Caco-2 (cell line): ENCODE data around the gene PCYOX1L. TPM values are rescaled to one million over a fixed set of nuclear protein-coding genes. Genes with fewer than 3 reads are reported as not detected.
"Not testable (repeated sequence)": the region's sequence is repeated elsewhere in the genome, so short reads cannot be mapped to it uniquely, and the experiment has no call there.

Experiments used
- BruUV-seq: library from RNA; stranded (reverse); fragments of 400-500 nt; replicated peaks from 2 replicates; lab custom pipeline; 2021; lab: Mats Ljungman, UMichigan
- CTCF ChIA-PET: fragments of 300-600 bp; sonication (Branson Sonifier 250); formaldehyde crosslinking; loops from one replicate; lab custom pipeline; 2022; ENCODE audit warnings: antibody characterized with exemption; lab: Charles Lee
- POLR2A ChIA-PET: fragments of 300-600 bp; sonication (Branson Sonifier 250); formaldehyde crosslinking; loops from one replicate; lab custom pipeline; 2022; ENCODE audit warnings: antibody characterized with exemption; lab: Charles Lee
- DNase-seq, 2 experiments: peaks; one replicate each; pipeline versions ENCODE4 v3.0.0 to v3.0.0-alpha.2; 2020 to 2022
- H3K27me3 ChIP-seq: replicated peaks from 2 replicates; pipeline ENCODE4 v1.6.0; 2011; ENCODE audit warnings: low read length; ENCODE audit not compliant: control insufficient read depth, insufficient read depth
- H3K36me3 ChIP-seq: 2 replicates; pipeline ENCODE4 v1.5.1; 2011; ENCODE audit warnings: low read length; ENCODE audit not compliant: control insufficient read depth, insufficient read depth
- H3K4me1 ChIP-seq: fragments of 250-450 bp; sonication (Bioruptor Pico); 2 replicates; pipeline ENCODE4 v1.5.1; 2020; ENCODE audit warnings: mild to moderate bottlenecking
- H3K4me3 ChIP-seq: 2 replicates; pipeline ENCODE4 v1.5.1; 2011; ENCODE audit warnings: low read depth, mild to moderate bottlenecking, control low read depth, low read length
- H3K9me3 ChIP-seq: fragments of 250-450 bp; sonication (Bioruptor Pico); 2 replicates; pipeline ENCODE4 v1.5.1; 2020; ENCODE audit warnings: mild to moderate bottlenecking, moderate library complexity
- H3K27ac Mint-ChIP-seq: one replicate; pipeline ENCODE4 v1.8.0; 2022; ENCODE audit warnings: mixed read lengths; ENCODE audit not compliant: unreplicated experiment
- H3K27me3 Mint-ChIP-seq: one replicate; pipeline ENCODE4 v1.8.0; 2022; ENCODE audit warnings: mixed read lengths; ENCODE audit not compliant: insufficient read depth, unreplicated experiment
- H3K36me3 Mint-ChIP-seq: one replicate; pipeline ENCODE4 v1.8.0; 2022; ENCODE audit warnings: mild to moderate bottlenecking, mixed read lengths; ENCODE audit not compliant: insufficient read depth, unreplicated experiment
- H3K4me1 Mint-ChIP-seq: one replicate; pipeline ENCODE4 v1.8.0; 2022; ENCODE audit warnings: low read depth, mixed read lengths; ENCODE audit not compliant: unreplicated experiment
- H3K4me3 Mint-ChIP-seq: one replicate; pipeline ENCODE4 v1.8.0; 2022; ENCODE audit warnings: mild to moderate bottlenecking, moderate library complexity, mixed read lengths; ENCODE audit not compliant: unreplicated experiment
- H3K9me3 Mint-ChIP-seq: one replicate; pipeline ENCODE4 v1.8.0; 2022; ENCODE audit warnings: mixed read lengths; ENCODE audit not compliant: unreplicated experiment
- intact Hi-C: fragments of 100-400 bp; cut with micrococcal nuclease; formaldehyde crosslinking; loops from one replicate; pipeline ENCODE4 v1.10.0; 2022; ENCODE audit not compliant: unreplicated experiment
- total RNA-seq: library from RNA; stranded (reverse); gene quantifications from 2 replicates; pipeline ENCODE4 v1.2.3, GENCODE V29; 2022
- TF ChIP-seq, protein P1 (sequence below), 2 experiments: fragments of 200-600 bp in 1 of 2; IDR thresholded peaks; 1 replicate in 1 of 2; 2 replicates in 1 of 2; pipeline versions ENCODE4 v1.5.1 to v1.8.0; 2011 to 2022; ENCODE audit warnings: antibody characterized with exemption in 1 of 2, control low read depth in 1 of 2, inconsistent platforms in 1 of 2, low read depth in 1 of 2, low read length in 1 of 2, mild to moderate bottlenecking in 1 of 2, moderate library complexity in 1 of 2; ENCODE audit not compliant: insufficient read depth in 1 of 2, severe bottlenecking in 1 of 2, unreplicated experiment in 1 of 2

The PCYOX1L gene
- total RNA-seq, 1 experiment from 2014 or later = 10.4 TPM

- H3K4me3 Mint-ChIP-seq = no peak overlapping the region
- H3K27me3 ChIP-seq = no peaks in the 10 kb centered on the region
- H3K27me3 Mint-ChIP-seq = no peaks in the 10 kb centered on the region
- TF ChIP-seq, protein P1, sequence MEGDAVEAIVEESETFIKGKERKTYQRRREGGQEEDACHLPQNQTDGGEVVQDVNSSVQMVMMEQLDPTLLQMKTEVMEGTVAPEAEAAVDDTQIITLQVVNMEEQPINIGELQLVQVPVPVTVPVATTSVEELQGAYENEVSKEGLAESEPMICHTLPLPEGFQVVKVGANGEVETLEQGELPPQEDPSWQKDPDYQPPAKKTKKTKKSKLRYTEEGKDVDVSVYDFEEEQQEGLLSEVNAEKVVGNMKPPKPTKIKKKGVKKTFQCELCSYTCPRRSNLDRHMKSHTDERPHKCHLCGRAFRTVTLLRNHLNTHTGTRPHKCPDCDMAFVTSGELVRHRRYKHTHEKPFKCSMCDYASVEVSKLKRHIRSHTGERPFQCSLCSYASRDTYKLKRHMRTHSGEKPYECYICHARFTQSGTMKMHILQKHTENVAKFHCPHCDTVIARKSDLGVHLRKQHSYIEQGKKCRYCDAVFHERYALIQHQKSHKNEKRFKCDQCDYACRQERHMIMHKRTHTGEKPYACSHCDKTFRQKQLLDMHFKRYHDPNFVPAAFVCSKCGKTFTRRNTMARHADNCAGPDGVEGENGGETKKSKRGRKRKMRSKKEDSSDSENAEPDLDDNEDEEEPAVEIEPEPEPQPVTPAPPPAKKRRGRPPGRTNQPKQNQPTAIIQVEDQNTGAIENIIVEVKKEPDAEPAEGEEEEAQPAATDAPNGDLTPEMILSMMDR (IDR thresholded peaks at IDR 0.05; ENCODE audit: insufficient read depth in 1 of 2, low read depth in 1 of 2, low read length in 1 of 2, severe bottlenecking in 1 of 2, unreplicated experiment in 1 of 2) = no peak
- no peaks in the 10 kb centered on the region for H3K9me3 ChIP-seq
- H3K36me3 Mint-ChIP-seq = no peaks in the 10 kb centered on the region
- H3K9me3 Mint-ChIP-seq = no peaks in the 10 kb centered on the region
- ChIA-PET POLR2A (interaction anchor here (1.0 kb wide), 1 partner anchor 43 kb away, joined by 3 read pairs; the partner anchor contains the start of gene GRPEL2), CTCF (no interaction called here)
- no peaks in the 10 kb centered on the region for H3K4me1 Mint-ChIP-seq
- H3K27ac Mint-ChIP-seq = no peak overlapping the region
- no peak overlapping the region for H3K4me3 ChIP-seq
- no peaks in the 10 kb centered on the region for H3K4me1 ChIP-seq
- intact Hi-C loops = no loop called here
- BruUV-seq = no TSS peak
- H3K36me3 ChIP-seq = no peaks in the 10 kb centered on the region
- DNase-seq = no peak
Observed at GRCh38 chr5:149388498-149389190, 30.8 kb downstream of the PCYOX1L start.

DNA sequence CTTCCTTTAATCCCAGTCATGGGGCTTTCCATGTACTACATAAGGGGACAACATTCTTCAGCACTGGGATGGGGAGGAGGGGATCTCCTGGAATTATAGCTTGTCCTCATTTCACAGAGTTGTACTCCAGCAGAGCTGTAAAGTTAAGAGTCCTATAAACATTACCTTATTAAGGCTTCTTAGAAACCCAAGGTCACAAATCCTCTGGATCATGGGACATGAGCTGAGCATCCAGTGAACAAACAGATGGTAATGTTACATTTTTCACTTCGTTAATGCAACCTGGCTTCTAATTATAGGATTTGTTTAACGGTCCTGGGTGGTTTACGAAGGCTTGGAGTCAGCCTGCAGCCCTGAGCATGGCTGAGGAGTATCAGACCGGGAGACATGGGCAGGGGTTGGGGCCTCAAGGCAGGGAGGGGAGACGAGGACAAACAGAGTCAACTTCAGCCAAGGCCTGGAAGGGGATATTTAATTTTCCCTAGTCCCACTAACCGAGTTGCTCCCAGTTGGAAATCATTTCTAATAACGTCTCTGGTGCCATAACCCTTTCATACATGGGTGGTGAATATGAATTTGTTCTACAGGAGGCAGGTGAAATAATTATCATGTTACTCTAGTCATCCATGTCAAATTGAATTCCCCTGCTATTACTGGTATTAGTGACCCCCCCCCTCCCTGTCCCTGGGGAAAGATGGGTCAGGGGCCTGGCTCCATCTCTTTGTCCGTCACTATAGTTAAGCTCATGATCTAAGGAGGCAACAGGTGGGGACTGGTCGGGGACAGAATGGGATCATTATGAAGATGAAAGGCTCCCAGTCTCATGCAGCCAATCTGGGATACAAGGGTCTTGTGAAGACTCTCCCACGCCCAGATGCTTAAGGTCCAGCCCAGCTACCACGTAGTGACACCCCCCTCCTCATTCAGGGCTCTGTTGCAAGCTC lies 32.0 kb downstream of the PCYOX1L start:
- H3K9me3 Mint-ChIP-seq = no peaks in the 10 kb centered on the region
- POLR2A ChIA-PET = interaction anchor here (0.8 to 1.0 kb wide), 2 partner anchors 18 to 44 kb away, joined by 3 read pairs; partner anchors contain the start of gene GRPEL2
- H3K36me3 ChIP-seq = no peaks in the 10 kb centered on the region
- TF ChIP-seq, protein P1 (IDR thresholded peaks at IDR 0.05; ENCODE audit: insufficient read depth in 1 of 2, low read depth in 1 of 2, low read length in 1 of 2, severe bottlenecking in 1 of 2, unreplicated experiment in 1 of 2) = no peak
- DNase-seq = no peak
- no peaks in the 10 kb centered on the region for H3K36me3 Mint-ChIP-seq
- no peak overlapping the region for H3K4me3 ChIP-seq
- no peaks in the 10 kb centered on the region for H3K27me3 Mint-ChIP-seq
- no peaks in the 10 kb centered on the region for H3K4me1 Mint-ChIP-seq
- intact Hi-C loops = no loop called here
- H3K4me3 Mint-ChIP-seq = no peak overlapping the region
- BruUV-seq = no TSS peak
- no peaks in the 10 kb centered on the region for H3K4me1 ChIP-seq
- no peak overlapping the region for H3K27ac Mint-ChIP-seq
- H3K9me3 ChIP-seq = no peaks in the 10 kb centered on the region
- CTCF ChIA-PET = interaction anchor here (0.7 kb wide), 2 partner anchors 44 to 80 kb away, joined by 3 to 4 read pairs; no protein-coding TSS in a partner anchor
- H3K27me3 ChIP-seq = no peaks in the 10 kb centered on the region

GRCh38 chr5:149391076-149391475 lies 33.2 kb downstream of the PCYOX1L start:
- H3K4me3 ChIP-seq, H3K36me3 ChIP-seq, H3K9me3 ChIP-seq, H3K27ac Mint-ChIP-seq, POLR2A ChIA-PET, BruUV-seq, H3K4me3 Mint-ChIP-seq, H3K9me3 Mint-ChIP-seq, intact Hi-C loops, H3K4me1 Mint-ChIP-seq, H3K27me3 Mint-ChIP-seq, H3K4me1 ChIP-seq, CTCF ChIA-PET, DNase-seq, H3K27me3 ChIP-seq, H3K36me3 Mint-ChIP-seq: not testable (repeated sequence)
